ENCODE data around the gene STAM2. TPM values are rescaled to one million over a fixed set of nuclear protein-coding genes. Genes with fewer than 3 reads are reported as not detected.
"Not testable (repeated sequence)": the region's sequence is repeated elsewhere in the genome, so short reads cannot be mapped to it uniquely, and the experiment has no call there.

STAM2 gene
- total RNA-seq, 1 experiment from 2014 or later = 31.0 TPM

DNA sequence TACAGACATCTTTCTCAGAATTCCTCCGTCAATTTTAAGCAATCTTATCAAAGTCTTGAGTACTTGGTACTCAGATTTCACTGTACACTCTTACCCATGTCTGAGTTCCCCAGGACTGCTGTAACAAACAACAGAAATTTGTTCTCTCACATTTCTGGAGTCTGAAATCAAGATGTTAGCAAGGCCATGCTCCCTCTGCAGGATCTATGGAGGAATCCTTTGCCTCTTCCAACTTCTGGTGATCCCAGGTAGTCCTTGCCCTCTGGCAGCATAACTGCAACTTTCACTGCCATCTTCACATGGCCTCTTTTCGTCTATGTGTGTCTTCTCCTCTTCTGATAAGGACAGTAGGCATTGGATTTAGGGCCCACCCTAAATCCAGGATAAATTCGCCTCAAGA is 59.6 kb downstream of the STAM2 start:
- H3K4me1 ChIP-seq (ENCODE audit: low read length) = no peaks in the 10 kb centered on the region

DNA sequence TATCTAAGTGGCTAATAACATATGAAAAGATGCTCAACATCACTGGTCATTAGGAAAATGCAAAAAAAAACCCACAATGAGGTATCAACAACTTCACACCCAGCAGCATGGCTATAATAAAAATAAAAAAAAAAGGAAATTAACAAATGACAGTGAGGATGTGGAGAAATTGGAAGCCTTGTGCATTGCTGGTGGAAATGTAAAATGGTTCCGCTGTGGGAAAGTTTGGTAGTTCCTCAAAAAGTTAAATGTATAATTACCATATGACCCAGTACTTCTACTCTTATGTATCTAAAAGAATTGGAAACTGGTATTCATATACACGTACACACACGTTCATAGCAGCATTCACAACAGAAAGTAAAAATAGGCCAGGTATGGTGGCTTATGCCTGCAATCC is 61.2 kb downstream of the STAM2 start:
- Histone ChIP-seq H3K4me3 (ENCODE audit: low read length) (no peak overlapping the region), H3K9ac (ENCODE audit: low read length) (no peak overlapping the region), H4K20me1 (ENCODE audit: insufficient read depth, low read depth, low read length) (no peaks in the 10 kb centered on the region), H3K4me2 (ENCODE audit: low read depth, low read length, poor library complexity, severe bottlenecking) (no peak overlapping the region), H3K9me3 (ENCODE audit: low read length) (no peaks in the 10 kb centered on the region), H3K79me2 (ENCODE audit: low read length) (no peaks in the 10 kb centered on the region), H3K27ac (ENCODE audit: low read length) (no peak overlapping the region), H3K9me2 (replicated peaks; ENCODE audit: insufficient read depth, low read length) (no peaks in the 10 kb centered on the region), H3K36me3 (ENCODE audit: insufficient read depth, low read length) (no peaks in the 10 kb centered on the region), H3K4me1 (ENCODE audit: low read length) (no peaks in the 10 kb centered on the region), H3K27me3 (ENCODE audit: low read length) (no peaks in the 10 kb centered on the region), H2AFZ (ENCODE audit: low read length) (no peak overlapping the region)
- no peak for DNase-seq

More for the DNA sequence above, 59.6 kb downstream of the STAM2 start:
- no peaks in the 10 kb centered on the region for H3K27me3 ChIP-seq (ENCODE audit: low read length)
- no peaks in the 10 kb centered on the region for H3K79me2 ChIP-seq (ENCODE audit: low read length)
- no peak for DNase-seq
- H3K4me2 ChIP-seq (ENCODE audit: low read depth, low read length, poor library complexity, severe bottlenecking) = no peak overlapping the region
- H3K9ac ChIP-seq (ENCODE audit: low read length) = no peak overlapping the region
- H3K9me3 ChIP-seq (ENCODE audit: low read length) = no peaks in the 10 kb centered on the region
- H4K20me1 ChIP-seq (ENCODE audit: insufficient read depth, low read depth, low read length) = no peaks in the 10 kb centered on the region
- no peak overlapping the region for H3K4me3 ChIP-seq (ENCODE audit: low read length)
- H3K36me3 ChIP-seq (ENCODE audit: insufficient read depth, low read length) = peaks cover 9% of the 10 kb centered on the region; the same call in 1 of the 2 replicates
- H3K9me2 ChIP-seq (replicated peaks; ENCODE audit: insufficient read depth, low read length) = no peaks in the 10 kb centered on the region
- no peak overlapping the region for H2AFZ ChIP-seq (ENCODE audit: low read length)
- H3K27ac ChIP-seq (ENCODE audit: low read length) = no peak overlapping the region

DNA sequence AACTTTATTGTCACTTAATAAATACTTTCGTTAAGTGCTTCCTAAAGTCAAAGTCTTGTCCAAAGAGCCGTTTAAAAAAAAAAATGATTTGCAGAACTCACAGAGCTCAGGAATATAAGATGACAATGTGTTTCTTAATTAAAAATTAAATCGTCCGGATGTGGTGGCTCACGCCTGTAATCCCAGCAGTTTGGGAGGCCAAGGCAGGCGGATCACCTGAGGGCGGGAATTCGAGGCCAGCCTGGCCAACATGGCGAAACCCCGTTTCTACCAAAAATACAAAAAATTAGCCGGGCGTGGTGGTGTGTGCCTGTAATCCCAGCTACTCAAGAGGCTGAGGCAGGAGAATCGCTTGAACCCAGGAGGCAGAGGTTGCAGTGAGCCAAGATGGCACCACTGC is 68.4 kb downstream of the STAM2 start:
- not testable (repeated sequence) for H2AFZ ChIP-seq (ENCODE audit: low read length); H3K9me3 ChIP-seq (ENCODE audit: low read length); H3K36me3 ChIP-seq (ENCODE audit: insufficient read depth, low read length); H3K27ac ChIP-seq (ENCODE audit: low read length); H3K4me3 ChIP-seq (ENCODE audit: low read length); H3K4me1 ChIP-seq (ENCODE audit: low read length); H3K79me2 ChIP-seq (ENCODE audit: low read length); H3K27me3 ChIP-seq (ENCODE audit: low read length); DNase-seq; H3K9ac ChIP-seq (ENCODE audit: low read length); H4K20me1 ChIP-seq (ENCODE audit: insufficient read depth, low read depth, low read length); H3K4me2 ChIP-seq (ENCODE audit: low read depth, low read length, poor library complexity, severe bottlenecking); H3K9me2 ChIP-seq (replicated peaks; ENCODE audit: insufficient read depth, low read length)

DNA sequence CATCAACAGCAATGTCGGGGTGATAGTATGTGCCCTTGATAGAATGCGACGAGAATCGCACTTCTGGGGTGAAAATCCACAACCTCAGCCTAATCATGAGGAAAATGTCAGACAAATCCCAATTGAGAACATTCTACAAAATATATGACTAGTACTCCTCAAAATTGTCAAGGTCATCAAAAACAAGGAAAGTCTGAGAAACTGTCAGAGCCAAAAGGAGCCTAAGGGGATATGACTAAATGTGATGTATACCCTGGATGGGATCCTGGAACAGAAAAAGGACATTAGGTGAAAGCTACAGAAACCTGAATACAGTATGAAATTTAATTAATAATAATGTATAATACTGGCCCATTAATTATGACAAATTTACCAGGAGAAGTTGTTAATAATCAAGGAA is 69.1 kb downstream of the STAM2 start:
- Histone ChIP-seq H3K79me2 (ENCODE audit: low read length) (no peaks in the 10 kb centered on the region), H3K27ac (ENCODE audit: low read length) (no peak overlapping the region), H2AFZ (ENCODE audit: low read length) (no peak overlapping the region)

DNA sequence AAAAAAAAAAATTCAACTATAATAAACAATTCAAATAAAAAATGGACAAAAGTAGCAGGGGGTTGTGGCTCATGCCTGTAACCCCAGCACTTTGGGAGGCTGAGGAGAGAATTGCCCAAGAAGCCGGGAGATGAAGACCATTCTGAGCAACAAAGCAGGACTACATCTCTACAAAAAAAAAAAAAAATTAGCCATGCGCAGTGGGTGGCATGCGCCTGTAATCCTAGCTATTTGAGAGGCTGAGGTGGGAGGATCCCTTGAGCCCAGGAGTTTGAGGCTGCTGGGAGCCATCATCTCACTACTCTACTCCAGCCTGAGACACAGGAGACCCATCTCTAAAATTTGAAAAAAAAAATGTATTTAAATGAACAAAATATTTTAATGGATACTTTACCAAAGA is 72.3 kb downstream of the STAM2 start:
- H3K4me2 ChIP-seq (ENCODE audit: low read depth, low read length, poor library complexity, severe bottlenecking) = no peak overlapping the region
- H3K4me3 ChIP-seq (ENCODE audit: low read length) = no peak overlapping the region
- H3K4me1 ChIP-seq (ENCODE audit: low read length) = no peaks in the 10 kb centered on the region
- H3K9ac ChIP-seq (ENCODE audit: low read length) = no peak overlapping the region
- DNase-seq = no peak
- no peak overlapping the region for H2AFZ ChIP-seq (ENCODE audit: low read length)
- H3K36me3 ChIP-seq (ENCODE audit: insufficient read depth, low read length) = no peaks in the 10 kb centered on the region
- H3K9me2 ChIP-seq (replicated peaks; ENCODE audit: insufficient read depth, low read length) = no peaks in the 10 kb centered on the region
- no peaks in the 10 kb centered on the region for H3K9me3 ChIP-seq (ENCODE audit: low read length)
- H3K79me2 ChIP-seq (ENCODE audit: low read length) = no peaks in the 10 kb centered on the region
- no peak overlapping the region for H3K27ac ChIP-seq (ENCODE audit: low read length)
- H4K20me1 ChIP-seq (ENCODE audit: insufficient read depth, low read depth, low read length) = no peaks in the 10 kb centered on the region
- no peaks in the 10 kb centered on the region for H3K27me3 ChIP-seq (ENCODE audit: low read length)

More for the DNA sequence above, 69.1 kb downstream of the STAM2 start:
- no peak for DNase-seq
- no peaks in the 10 kb centered on the region for H4K20me1 ChIP-seq (ENCODE audit: insufficient read depth, low read depth, low read length)
- H3K9me2 ChIP-seq (replicated peaks; ENCODE audit: insufficient read depth, low read length) = no peaks in the 10 kb centered on the region
- H3K4me3 ChIP-seq (ENCODE audit: low read length) = no peak overlapping the region
- H3K9me3 ChIP-seq (ENCODE audit: low read length) = no peaks in the 10 kb centered on the region
- H3K36me3 ChIP-seq (ENCODE audit: insufficient read depth, low read length) = no peaks in the 10 kb centered on the region
- no peak overlapping the region for H3K9ac ChIP-seq (ENCODE audit: low read length)
- no peaks in the 10 kb centered on the region for H3K4me1 ChIP-seq (ENCODE audit: low read length)
- H3K27me3 ChIP-seq (ENCODE audit: low read length) = no peaks in the 10 kb centered on the region
- no peak overlapping the region for H3K4me2 ChIP-seq (ENCODE audit: low read depth, low read length, poor library complexity, severe bottlenecking)

DNA sequence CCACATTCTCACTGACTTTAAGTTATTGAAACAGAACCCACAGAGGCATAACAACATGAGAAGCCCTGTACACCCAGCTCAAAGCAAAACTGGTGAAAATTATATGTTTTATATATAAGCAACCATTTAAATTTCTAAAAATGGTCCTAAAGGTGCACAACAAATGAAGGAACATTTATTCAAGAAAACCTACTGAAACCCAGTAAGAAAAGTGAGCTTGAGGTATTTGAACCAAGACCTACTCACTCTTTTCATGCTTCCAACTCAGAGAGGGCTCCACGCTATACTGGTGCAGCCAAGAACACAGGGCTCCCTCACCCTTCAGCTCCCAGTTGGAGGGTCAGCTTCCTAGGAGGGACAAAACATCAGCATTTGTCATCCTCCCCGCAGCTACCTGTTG is 74.6 kb downstream of the STAM2 start:
- H3K4me3 ChIP-seq (ENCODE audit: low read length) = no peak overlapping the region
- no peaks in the 10 kb centered on the region for H3K27me3 ChIP-seq (ENCODE audit: low read length)
- H3K79me2 ChIP-seq (ENCODE audit: low read length) = no peaks in the 10 kb centered on the region
- H3K27ac ChIP-seq (ENCODE audit: low read length) = no peak overlapping the region
- H3K4me2 ChIP-seq (ENCODE audit: low read depth, low read length, poor library complexity, severe bottlenecking) = no peak overlapping the region
- H3K36me3 ChIP-seq (ENCODE audit: insufficient read depth, low read length) = no peaks in the 10 kb centered on the region
- DNase-seq = no peak
- H3K9ac ChIP-seq (ENCODE audit: low read length) = no peak overlapping the region
- H3K4me1 ChIP-seq (ENCODE audit: low read length) = no peaks in the 10 kb centered on the region
- no peaks in the 10 kb centered on the region for H4K20me1 ChIP-seq (ENCODE audit: insufficient read depth, low read depth, low read length)
- no peaks in the 10 kb centered on the region for H3K9me2 ChIP-seq (replicated peaks; ENCODE audit: insufficient read depth, low read length)
- H3K9me3 ChIP-seq (ENCODE audit: low read length) = no peaks in the 10 kb centered on the region
- H2AFZ ChIP-seq (ENCODE audit: low read length) = no peak overlapping the region

DNA sequence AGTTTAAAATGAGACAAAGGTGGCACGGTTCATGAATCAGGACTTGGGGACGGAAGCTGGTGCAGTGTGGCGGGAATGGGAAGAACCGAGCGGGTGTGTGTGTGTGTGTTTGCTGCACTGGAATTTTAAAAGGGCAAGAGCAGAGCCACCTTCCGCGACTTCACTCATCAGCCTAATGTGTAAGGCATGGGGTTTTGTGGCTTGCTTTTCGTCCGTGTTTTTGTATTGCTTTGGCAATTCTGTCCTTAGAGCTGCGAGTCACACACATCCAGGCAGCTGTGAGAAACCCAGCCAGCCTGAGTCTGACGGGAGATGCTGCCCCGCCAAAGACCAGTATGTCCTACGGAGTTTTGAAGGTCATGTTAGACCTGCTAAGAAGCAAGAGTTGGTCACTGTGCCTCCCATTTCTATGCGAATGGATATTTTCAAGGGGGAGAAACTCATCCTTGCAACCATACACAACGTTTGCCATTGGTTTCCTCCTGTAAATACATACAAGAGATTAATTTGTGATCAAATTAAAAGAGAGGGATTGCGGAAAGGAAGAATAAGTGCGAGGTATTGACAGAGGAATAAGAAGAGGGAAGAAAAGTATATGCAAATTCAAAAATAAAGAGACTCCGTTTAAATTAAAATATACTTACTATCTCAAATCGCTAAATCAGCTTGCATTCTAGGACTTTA is 76.1 kb downstream of the STAM2 start:
- Histone ChIP-seq H2AFZ (ENCODE audit: low read length) (no peak overlapping the region), H3K9me2 (replicated peaks; ENCODE audit: insufficient read depth, low read length) (no peaks in the 10 kb centered on the region), H3K9me3 (ENCODE audit: low read length) (no peaks in the 10 kb centered on the region), H3K27me3 (ENCODE audit: low read length) (no peaks in the 10 kb centered on the region), H3K4me2 (ENCODE audit: low read depth, low read length, poor library complexity, severe bottlenecking) (no peak overlapping the region), H4K20me1 (ENCODE audit: insufficient read depth, low read depth, low read length) (no peaks in the 10 kb centered on the region), H3K27ac (ENCODE audit: low read length) (no peak overlapping the region), H3K4me3 (ENCODE audit: low read length) (no peak overlapping the region), H3K9ac (ENCODE audit: low read length) (no peak overlapping the region), H3K4me1 (ENCODE audit: low read length) (no peaks in the 10 kb centered on the region), H3K36me3 (ENCODE audit: insufficient read depth, low read length) (no peaks in the 10 kb centered on the region), H3K79me2 (ENCODE audit: low read length) (no peaks in the 10 kb centered on the region)
- no peak for DNase-seq

DNA sequence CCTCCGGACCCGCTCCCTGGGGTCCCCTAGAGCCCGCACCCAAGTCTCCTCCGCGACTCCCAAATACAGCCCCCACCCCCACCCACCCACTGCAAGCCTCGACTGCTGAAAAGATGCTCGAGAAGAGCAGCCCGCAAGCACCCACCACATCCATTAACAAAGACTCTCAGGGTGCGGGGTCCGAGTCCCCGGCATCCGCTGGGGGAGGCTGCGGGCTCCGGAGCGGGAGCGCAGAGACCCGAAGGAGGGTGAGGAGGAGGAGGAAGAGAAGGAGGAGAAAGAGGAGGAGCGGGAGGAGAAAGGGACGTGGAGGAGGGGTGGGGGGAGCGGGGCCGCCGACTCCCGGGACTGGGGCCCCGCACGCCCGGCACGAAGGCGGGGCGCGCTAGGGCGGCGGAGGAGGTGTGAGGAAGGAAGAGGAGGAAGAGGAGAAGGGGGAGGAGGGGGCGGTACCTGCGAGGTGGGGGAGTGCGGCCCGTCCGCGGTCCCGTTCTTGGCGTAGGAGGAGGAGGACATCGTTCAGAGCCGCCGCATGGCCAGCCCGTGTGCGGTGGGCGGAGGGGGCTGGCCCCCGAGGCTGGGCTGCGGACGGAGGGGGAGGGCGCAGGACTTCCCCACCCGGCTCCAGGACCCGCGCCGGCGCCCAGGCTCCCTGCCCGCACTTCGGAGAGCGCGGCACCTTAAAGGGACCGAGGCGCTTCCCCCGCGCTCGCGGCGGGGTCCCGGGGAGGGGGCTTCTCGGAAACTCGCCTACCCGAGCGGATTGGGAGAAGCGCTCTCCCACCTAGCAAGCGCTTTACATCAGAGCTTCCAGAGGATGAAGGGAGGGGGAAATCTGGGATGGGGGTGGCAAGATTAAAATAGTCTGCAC is 76.8 kb downstream of the STAM2 start, which contains the start of gene CACNB4:
Gene CACNB4 (minus strand): TSS at position 549 of the 871 bp plus-strand sequence.
- no peaks in the 10 kb centered on the region for H3K27me3 ChIP-seq (ENCODE audit: low read length)
- H2AFZ ChIP-seq (ENCODE audit: low read length) = no peak within 1 kb of the TSS
- H3K9me3 ChIP-seq (ENCODE audit: low read length) = no peaks in the 10 kb centered on the region
- no peak for DNase-seq
- H3K4me1 ChIP-seq (ENCODE audit: low read length) = peaks cover 6% of the 10 kb centered on the region; the same call in 1 of the 2 replicates
- H4K20me1 ChIP-seq (ENCODE audit: insufficient read depth, low read depth, low read length) = no peaks in the 10 kb centered on the region
- no peaks in the 10 kb centered on the region for H3K36me3 ChIP-seq (ENCODE audit: insufficient read depth, low read length)
- H3K4me2 ChIP-seq (ENCODE audit: low read depth, low read length, poor library complexity, severe bottlenecking) = no peak within 1 kb of the TSS
- no peak within 1 kb of the TSS for H3K9ac ChIP-seq (ENCODE audit: low read length)
- no peaks in the 10 kb centered on the region for H3K79me2 ChIP-seq (ENCODE audit: low read length)
- no peak within 1 kb of the TSS for H3K27ac ChIP-seq (ENCODE audit: low read length)
- H3K4me3 ChIP-seq (ENCODE audit: low read length) = no peak within 1 kb of the TSS
- no peaks in the 10 kb centered on the region for H3K9me2 ChIP-seq (replicated peaks; ENCODE audit: insufficient read depth, low read length)
